Liver (tissue), 9 donors: ENCODE data around the gene TTC32. TPM values are rescaled to one million over a fixed set of nuclear protein-coding genes. Genes with fewer than 3 reads are reported as not detected.

Source experiments
- DNase-seq: peaks from one replicate; pipeline ENCODE4 v3.0.0-alpha.2; 2017; ENCODE audit warnings: low spot score
- H3K27ac ChIP-seq, 2 donors: one replicate each; pipeline ENCODE4 v1.7.0; 2013; ENCODE audit warnings: inconsistent platforms in 2 of 2, low read length in 2 of 2, control low read depth in 1 of 2, low read depth in 1 of 2, mild to moderate bottlenecking in 1 of 2
- H3K27me3 ChIP-seq, 4 donors: one replicate each; pipeline versions ENCODE4 v1.6.1 to v1.7.0; 2013; ENCODE audit warnings: low read length in 3 of 4, inconsistent platforms in 1 of 4, mild to moderate bottlenecking in 1 of 4, moderate library complexity in 1 of 4; ENCODE audit not compliant: control insufficient read depth in 4 of 4, insufficient read depth in 4 of 4
- H3K36me3 ChIP-seq, 4 donors: one replicate each; pipeline versions ENCODE4 v1.6.1 to v1.7.0; 2013; ENCODE audit warnings: low read length in 3 of 4, mild to moderate bottlenecking in 3 of 4, low read depth in 1 of 4, moderate library complexity in 1 of 4; ENCODE audit not compliant: control insufficient read depth in 4 of 4, insufficient read depth in 3 of 4
- H3K4me1 ChIP-seq, 4 donors: one replicate each; pipeline versions ENCODE4 v1.6.1 to v1.7.0; 2013; ENCODE audit warnings: low read length in 3 of 4, mild to moderate bottlenecking in 3 of 4, moderate library complexity in 1 of 4; ENCODE audit not compliant: control insufficient read depth in 4 of 4, insufficient read depth in 4 of 4
- H3K4me3 ChIP-seq, 3 donors: one replicate each; pipeline versions ENCODE4 v1.6.1 to v1.7.0; 2013; ENCODE audit warnings: low read length in 3 of 3, control low read depth in 1 of 3, low read depth in 1 of 3, mild to moderate bottlenecking in 1 of 3
- H3K9ac ChIP-seq, 2 donors: one replicate each; pipeline ENCODE4 v1.7.0; 2013; ENCODE audit warnings: low read length in 2 of 2, mild to moderate bottlenecking in 2 of 2, moderate library complexity in 2 of 2, control low read depth in 1 of 2, low read depth in 1 of 2
- H3K9me3 ChIP-seq, 4 donors: one replicate each; pipeline versions ENCODE4 v1.6.1 to v1.7.0; 2013; ENCODE audit warnings: low read length in 3 of 4; ENCODE audit not compliant: control insufficient read depth in 4 of 4
- ATF3 ChIP-seq: IDR thresholded peaks from 2 replicates; pipeline ENCODE4 v1.6.1; 2016; ENCODE audit warnings: antibody characterized with exemption
- CTCF ChIP-seq: fragments of 150-350 bp; IDR thresholded peaks from 2 replicates; pipeline ENCODE4 v1.5.1; 2017; ENCODE audit warnings: improper control_type of control experiment, low read depth, low read length; ENCODE audit not compliant: missing input control
- EGR1 ChIP-seq, 2 donors: IDR thresholded peaks; 2 replicates each; pipeline ENCODE4 v1.6.1; 2016 to 2018; ENCODE audit warnings: antibody characterized with exemption in 2 of 2, low read depth in 2 of 2
- FOXA1 ChIP-seq: IDR thresholded peaks from 2 replicates; pipeline ENCODE4 v1.6.1; 2016; ENCODE audit warnings: antibody characterized with exemption
- FOXA2 ChIP-seq: IDR thresholded peaks from 2 replicates; pipeline ENCODE4 v1.6.1; 2016; ENCODE audit warnings: antibody characterized with exemption
- GABPA ChIP-seq, 2 donors: IDR thresholded peaks in 1 of 2; conservative IDR thresholded peaks in 1 of 2; 2 replicates each; pipeline ENCODE4 v1.6.1; 2016; ENCODE audit warnings: antibody characterized with exemption in 2 of 2, mild to moderate bottlenecking in 1 of 2, moderate library complexity in 1 of 2
- HNF4G ChIP-seq: IDR thresholded peaks from 2 replicates; pipeline ENCODE4 v1.6.1; 2016; ENCODE audit warnings: antibody characterized with exemption
- JUND ChIP-seq, 2 donors: IDR thresholded peaks; 2 replicates each; pipeline ENCODE4 v1.6.1; 2016; ENCODE audit warnings: antibody characterized with exemption in 2 of 2
- NR2F2 ChIP-seq: IDR thresholded peaks from 2 replicates; pipeline ENCODE4 v1.6.1; 2016; ENCODE audit warnings: antibody characterized with exemption
- RAD21 ChIP-seq, 2 donors: IDR thresholded peaks; 2 replicates each; pipeline ENCODE4 v1.6.1; 2016; ENCODE audit warnings: antibody characterized with exemption in 2 of 2, mild to moderate bottlenecking in 2 of 2
- REST ChIP-seq: IDR thresholded peaks from 2 replicates; pipeline ENCODE4 v1.6.1; 2016; ENCODE audit warnings: antibody characterized with exemption, mild to moderate bottlenecking
- RXRA ChIP-seq, 2 donors: IDR thresholded peaks; 2 replicates each; pipeline ENCODE4 v1.6.1; 2017 to 2018; ENCODE audit warnings: antibody characterized with exemption in 2 of 2, mild to moderate bottlenecking in 1 of 2
- TAF1 ChIP-seq: conservative IDR thresholded peaks from 2 replicates; pipeline ENCODE4 v1.6.1; 2016; ENCODE audit warnings: antibody characterized with exemption, mild to moderate bottlenecking
- YY1 ChIP-seq: IDR thresholded peaks from 2 replicates; pipeline ENCODE4 v1.6.1; 2016; ENCODE audit warnings: antibody characterized with exemption, mild to moderate bottlenecking
- ZBTB33 ChIP-seq: IDR thresholded peaks from 2 replicates; pipeline ENCODE4 v1.6.1; 2016; ENCODE audit warnings: antibody characterized with exemption
- whole genome bisulfite sequencing: extraction: QIAGEN DNeasy Blood & Tissue Kit; methylation state at CpG from one replicate; pipeline ENCODE4 v1.1.7; 2013; 5-methylcytosine and 5-hydroxymethylcytosine counted together
- polyA plus RNA-seq, 2 donors: library from polyadenylated mRNA; stranded (reverse) in 1 of 2; unstranded in 1 of 2; fragments of 200-250 nt in 1 of 2; fragments of >200 nt in 1 of 2; fragmentation: Nextera tagmentation in 1 of 2; extraction: Ambion mirVana in 1 of 2; gene quantifications; one replicate each; pipeline versions ENCODE4 v1.2.1 to v1.2.3, GENCODE V29; 2013 to 2015
- total RNA-seq, 2 donors: library from RNA; depleted of rRNA; stranded (reverse); fragments of >200 nt; gene quantifications; one replicate each; pipeline ENCODE4 v1.2.3, GENCODE V29; 2014
- TF ChIP-seq, protein P1 (sequence below): IDR thresholded peaks from 2 replicates; pipeline ENCODE4 v1.6.1; 2016; ENCODE audit warnings: antibody characterized with exemption
- donor health status: healthy.
- donor health status: healthy.
- donor health status: healthy.
- donor health status: healthy.
- donor health status: healthy.

TTC32 gene
- total and polyA plus RNA-seq, 4 donors, result 4.1 to 12.0 (median 10.5) TPM

DNA sequence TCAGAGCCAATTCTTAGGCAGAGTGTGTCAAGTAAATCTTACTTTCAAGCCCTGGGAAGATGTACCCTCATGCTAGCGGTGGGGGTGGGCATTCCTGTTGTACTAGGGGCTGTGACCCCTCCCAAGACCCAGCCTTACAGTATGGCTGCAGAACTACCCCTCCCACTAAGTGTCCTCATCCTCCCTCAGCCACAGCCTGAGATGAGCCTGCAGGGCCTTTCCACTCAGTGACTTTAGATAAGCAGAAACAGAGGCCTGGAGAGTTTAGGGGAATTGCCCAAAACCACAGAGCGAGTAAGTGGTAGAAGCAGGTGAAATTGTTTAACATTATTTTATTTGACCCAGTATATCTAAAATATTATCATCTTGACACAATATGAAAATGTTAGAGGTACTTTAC lies 36.6 kb downstream of the TTC32 start:
- no peak overlapping the region for H3K4me3 ChIP-seq
- no peak overlapping the region for H3K9ac ChIP-seq
- no peak for DNase-seq
- H3K27ac ChIP-seq, result no peak overlapping the region
- peaks cover 0 to 9% (median 4%) of the 10 kb centered on the region in 4 donors for H3K4me1 ChIP-seq
- no peaks in the 10 kb centered on the region for H3K9me3 ChIP-seq
- TF ChIP-seq GABPA (IDR thresholded peaks at IDR 0.05 in 1 of 2, conservative IDR thresholded peaks at IDR 0.05 in 1 of 2), result no peak
- TF ChIP-seq FOXA2, result no peak
- TF ChIP-seq CTCF, result no peak
- TF ChIP-seq, protein P1, sequence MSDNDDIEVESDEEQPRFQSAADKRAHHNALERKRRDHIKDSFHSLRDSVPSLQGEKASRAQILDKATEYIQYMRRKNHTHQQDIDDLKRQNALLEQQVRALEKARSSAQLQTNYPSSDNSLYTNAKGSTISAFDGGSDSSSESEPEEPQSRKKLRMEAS, result no peak
- no peak for TF ChIP-seq FOXA1
- TF ChIP-seq EGR1 (IDR thresholded peaks at IDR 0.05; ENCODE audit: low read depth in 2 of 2), result no peak
- TF ChIP-seq ZBTB33, result no peak
- no peak for TF ChIP-seq TAF1
- TF ChIP-seq YY1, result no peak
- no peak for TF ChIP-seq NR2F2
- TF ChIP-seq HNF4G, result no peak
- TF ChIP-seq RXRA (IDR thresholded peaks at IDR 0.05), result no peak
- no peak for TF ChIP-seq JUND (IDR thresholded peaks at IDR 0.05)
- TF ChIP-seq ATF3, result no peak
- no peak for TF ChIP-seq REST
- TF ChIP-seq RAD21 (IDR thresholded peaks at IDR 0.05), result no peak
- H3K36me3 ChIP-seq, result no peaks in the 10 kb centered on the region
- 89% methylated on average over 2 of the region's 2 CpGs for WGBS
- no peaks in the 10 kb centered on the region for H3K27me3 ChIP-seq

DNA sequence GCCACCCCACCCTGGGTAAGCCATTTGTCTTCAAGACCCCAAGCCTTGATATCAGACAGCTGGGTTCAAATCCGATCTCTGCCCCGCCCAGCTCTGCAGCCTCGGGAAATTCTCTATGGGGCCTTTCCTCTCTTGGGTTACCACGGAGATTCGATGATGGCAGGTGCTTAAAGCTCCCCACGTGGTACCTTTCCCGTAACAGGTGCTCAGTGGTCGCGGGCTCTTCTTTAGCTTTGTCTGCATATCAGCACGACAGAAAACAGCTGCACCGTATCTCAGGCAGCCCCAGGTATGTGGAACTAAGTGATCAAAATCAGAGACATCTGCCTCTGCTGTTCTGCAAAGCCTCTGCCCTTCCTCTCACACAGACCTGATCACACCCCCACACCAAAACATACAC lies 37.4 kb downstream of the TTC32 start:
- WGBS, result 85% methylated on average over 11 of the region's 11 CpGs
- Histone ChIP-seq H3K36me3 (no peaks in the 10 kb centered on the region), H3K4me1 (peaks cover 0 to 9% (median 4%) of the 10 kb centered on the region in 4 donors), H3K9ac (no peak overlapping the region), H3K27ac (no peak overlapping the region), H3K9me3 (no peaks in the 10 kb centered on the region), H3K27me3 (no peaks in the 10 kb centered on the region), H3K4me3 (no peak overlapping the region)
- DNase-seq, result no peak
- TF ChIP-seq CTCF, result no peak
- TF ChIP-seq ATF3, result no peak
- no peak for TF ChIP-seq JUND (IDR thresholded peaks at IDR 0.05)
- no peak for TF ChIP-seq EGR1 (IDR thresholded peaks at IDR 0.05; ENCODE audit: low read depth in 2 of 2)
- TF ChIP-seq GABPA (IDR thresholded peaks at IDR 0.05 in 1 of 2, conservative IDR thresholded peaks at IDR 0.05 in 1 of 2), result no peak
- TF ChIP-seq NR2F2, result no peak
- TF ChIP-seq FOXA2, result no peak
- TF ChIP-seq HNF4G, result no peak
- TF ChIP-seq RAD21 (IDR thresholded peaks at IDR 0.05), result no peak
- no peak for TF ChIP-seq TAF1
- TF ChIP-seq, protein P1, result no peak
- no peak for TF ChIP-seq REST
- no peak for TF ChIP-seq RXRA (IDR thresholded peaks at IDR 0.05)
